NB4 (cell line): ENCODE data around the gene LAMTOR3.

Experiments
- DNase-seq: peaks from one replicate; pipeline ENCODE4 v3.0.0; 2010; ENCODE audit warnings: low read depth
- H3K4me3 ChIP-seq: one replicate; pipeline ENCODE4 v1.5.1; 2011; ENCODE audit warnings: mild to moderate bottlenecking, low read depth, low read length, moderate library complexity
- CTCF ChIP-seq: IDR thresholded peaks from one replicate; pipeline ENCODE4 v1.5.1; 2012; ENCODE audit warnings: low read depth, low read length
- MAX ChIP-seq: IDR thresholded peaks from 2 replicates; pipeline ENCODE4 v1.6.1; 2011; ENCODE audit warnings: low read depth, low read length
- MYC ChIP-seq: IDR thresholded peaks from 2 replicates; pipeline ENCODE4 v1.6.1; 2011; ENCODE audit warnings: low read depth, low read length
- POLR2A ChIP-seq: IDR thresholded peaks from 2 replicates; pipeline ENCODE4 v1.6.1; 2011; ENCODE audit warnings: mild to moderate bottlenecking; ENCODE audit not compliant: insufficient read length; ENCODE audit errors: extremely low read depth

Gene LAMTOR3

GRCh38 chr4:99853999-99854398, 40.2 kb downstream of the LAMTOR3 start:
- no peak overlapping the region for H3K4me3 ChIP-seq
- DNase-seq = no peak
- no peak for TF ChIP-seq CTCF
- TF ChIP-seq MYC = no peak
- TF ChIP-seq POLR2A = no peak
- TF ChIP-seq MAX = no peak

GRCh38 chr4:99853190-99853589, 41.0 kb downstream of the LAMTOR3 start:
- TF ChIP-seq POLR2A (no peak), MYC (no peak), CTCF (no peak), MAX (no peak)
- no peak for DNase-seq
- no peak overlapping the region for H3K4me3 ChIP-seq

GRCh38 chr4:99852199-99852749, 42.0 kb downstream of the LAMTOR3 start:
- no peak overlapping the region for H3K4me3 ChIP-seq
- no peak for DNase-seq
- no peak for TF ChIP-seq MAX
- TF ChIP-seq POLR2A = no peak
- TF ChIP-seq MYC = no peak
- TF ChIP-seq CTCF = no peak

- TF ChIP-seq MYC = no peak
- no peak for TF ChIP-seq POLR2A
- TF ChIP-seq MAX = no peak
- no peak for TF ChIP-seq CTCF
- no peak overlapping the region for H3K4me3 ChIP-seq
- no peak for DNase-seq
These were observed 45.6 kb downstream of the LAMTOR3 start for GRCh38 chr4:99848591-99849001.

- TF ChIP-seq CTCF (no peak), MYC (no peak), MAX (no peak), POLR2A (no peak)
- no peak overlapping the region for H3K4me3 ChIP-seq
- DNase-seq = peak; percentile 34
These were observed 46.8 kb downstream of the LAMTOR3 start for GRCh38 chr4:99847362-99847976.
